Loucy (cell line): ENCODE results near the gene SLC6A19.

ENCODE experiments used
- H2AFZ ChIP-seq: fragments of 200-600 bp; sonication (generic); 2 replicates; pipeline ENCODE4 v1.6.0; 2016; ENCODE audit warnings: antibody characterized with exemption, mild to moderate bottlenecking, low read length, moderate library complexity
- H3F3A ChIP-seq: fragments of 200-600 bp; 2 replicates; pipeline ENCODE4 v1.6.0; 2016; ENCODE audit warnings: antibody characterized with exemption, low read depth, mild to moderate bottlenecking
- H3K27me3 ChIP-seq: fragments of 200-600 bp; sonication (generic); 2 replicates; pipeline ENCODE4 v1.6.1; 2014; ENCODE audit warnings: low read length, mild to moderate bottlenecking; ENCODE audit not compliant: insufficient read depth, poor library complexity, severe bottlenecking
- H3K36me3 ChIP-seq: fragments of 200-600 bp; sonication (generic); 2 replicates; pipeline ENCODE4 v1.6.1; 2016; ENCODE audit warnings: low read length; ENCODE audit not compliant: insufficient read depth
- H3K4me1 ChIP-seq: fragments of 200-600 bp; sonication (generic); 2 replicates; pipeline ENCODE4 v1.5.1; 2014; ENCODE audit warnings: low read length, mild to moderate bottlenecking; ENCODE audit not compliant: insufficient read depth, poor library complexity, severe bottlenecking
- H3K4me2 ChIP-seq: fragments of 200-600 bp; sonication (generic); 2 replicates; pipeline ENCODE4 v1.6.0; 2014; ENCODE audit warnings: antibody characterized with exemption, low read length, low read depth, mild to moderate bottlenecking; ENCODE audit not compliant: poor library complexity, severe bottlenecking
- H3K4me3 ChIP-seq: fragments of 200-600 bp; sonication (generic); 2 replicates; pipeline ENCODE4 v1.5.1; 2014; ENCODE audit warnings: low read length, mild to moderate bottlenecking, mixed read lengths; ENCODE audit not compliant: poor library complexity, severe bottlenecking
- H3K79me2 ChIP-seq: fragments of 200-600 bp; sonication (generic); 2 replicates; pipeline ENCODE4 v1.6.1; 2014; ENCODE audit warnings: low read length; ENCODE audit not compliant: insufficient read depth
- H3K9ac ChIP-seq: fragments of 200-600 bp; sonication (generic); 2 replicates; pipeline ENCODE4 v1.6.0; 2014; ENCODE audit warnings: mild to moderate bottlenecking, low read depth, low read length, moderate library complexity; ENCODE audit not compliant: poor library complexity, severe bottlenecking
- H3K9me2 ChIP-seq: fragments of 200-600 bp; sonication (generic); replicated peaks from 2 replicates; pipeline ENCODE4 v1.6.1; 2016; ENCODE audit warnings: low read depth, low read length, mixed read lengths
- H3K9me3 ChIP-seq: fragments of 200-600 bp; sonication (generic); 2 replicates; pipeline ENCODE4 v1.6.1; 2014; ENCODE audit warnings: mild to moderate bottlenecking, antibody characterized with exemption, low read length, low read depth; ENCODE audit not compliant: insufficient read depth
- H4K20me1 ChIP-seq: fragments of 200-600 bp; sonication (generic); 2 replicates; pipeline ENCODE4 v1.6.0; 2014; ENCODE audit warnings: antibody characterized with exemption, low read length, mild to moderate bottlenecking; ENCODE audit not compliant: insufficient read depth, poor library complexity, severe bottlenecking
- EZH2phosphoT487 ChIP-seq: fragments of 200-600 bp; IDR thresholded peaks from 2 replicates; pipeline ENCODE4 v1.6.1; 2018; ENCODE audit warnings: antibody characterized with exemption, mild to moderate bottlenecking, moderate library complexity, borderline replicate concordance
- TF ChIP-seq, protein P1 (sequence below): fragments of 200-600 bp; sonication (generic); conservative IDR thresholded peaks from 2 replicates; pipeline ENCODE4 v1.5.1; 2014; ENCODE audit warnings: mild to moderate bottlenecking, antibody characterized with exemption, low read length

Gene SLC6A19

DNA sequence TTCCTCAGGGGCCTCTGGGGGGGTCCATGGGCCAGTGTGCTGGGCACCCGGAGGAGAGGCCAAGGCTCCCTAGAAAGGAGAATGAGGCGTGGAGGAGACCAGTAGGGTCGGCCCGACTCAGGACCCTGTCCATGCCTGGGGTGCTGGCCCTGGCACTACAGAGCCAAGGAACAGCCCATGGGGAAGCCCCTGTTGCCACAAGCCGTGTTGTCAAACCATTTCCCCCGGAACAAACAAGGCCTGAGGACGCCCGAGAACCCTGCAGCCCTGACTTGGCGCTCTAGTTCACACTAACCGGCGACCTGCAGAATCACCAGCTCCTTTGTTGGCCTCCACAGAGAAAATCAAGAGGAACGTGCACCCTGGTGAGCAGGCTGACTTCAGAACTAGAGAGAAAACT, 48.0 kb upstream of the SLC6A19 start:
- H3K4me1 ChIP-seq = peaks cover 16% of the 10 kb centered on the region
- H3K9me2 ChIP-seq = no peaks in the 10 kb centered on the region
- no peaks in the 10 kb centered on the region for H4K20me1 ChIP-seq
- TF ChIP-seq, protein P1, sequence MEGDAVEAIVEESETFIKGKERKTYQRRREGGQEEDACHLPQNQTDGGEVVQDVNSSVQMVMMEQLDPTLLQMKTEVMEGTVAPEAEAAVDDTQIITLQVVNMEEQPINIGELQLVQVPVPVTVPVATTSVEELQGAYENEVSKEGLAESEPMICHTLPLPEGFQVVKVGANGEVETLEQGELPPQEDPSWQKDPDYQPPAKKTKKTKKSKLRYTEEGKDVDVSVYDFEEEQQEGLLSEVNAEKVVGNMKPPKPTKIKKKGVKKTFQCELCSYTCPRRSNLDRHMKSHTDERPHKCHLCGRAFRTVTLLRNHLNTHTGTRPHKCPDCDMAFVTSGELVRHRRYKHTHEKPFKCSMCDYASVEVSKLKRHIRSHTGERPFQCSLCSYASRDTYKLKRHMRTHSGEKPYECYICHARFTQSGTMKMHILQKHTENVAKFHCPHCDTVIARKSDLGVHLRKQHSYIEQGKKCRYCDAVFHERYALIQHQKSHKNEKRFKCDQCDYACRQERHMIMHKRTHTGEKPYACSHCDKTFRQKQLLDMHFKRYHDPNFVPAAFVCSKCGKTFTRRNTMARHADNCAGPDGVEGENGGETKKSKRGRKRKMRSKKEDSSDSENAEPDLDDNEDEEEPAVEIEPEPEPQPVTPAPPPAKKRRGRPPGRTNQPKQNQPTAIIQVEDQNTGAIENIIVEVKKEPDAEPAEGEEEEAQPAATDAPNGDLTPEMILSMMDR = no peak
- no peak for TF ChIP-seq EZH2phosphoT487
- no peak overlapping the region for H3K9ac ChIP-seq
- no peak overlapping the region for H2AFZ ChIP-seq
- H3K9me3 ChIP-seq = no peaks in the 10 kb centered on the region
- H3F3A ChIP-seq = 0 out of 2 replicates have a peak, but pooled peaks cover 2% of the 10 kb centered on the region
- H3K4me2 ChIP-seq = no peak overlapping the region
- no peaks in the 10 kb centered on the region for H3K36me3 ChIP-seq
- H3K27me3 ChIP-seq = no peaks in the 10 kb centered on the region
- no peaks in the 10 kb centered on the region for H3K79me2 ChIP-seq
- H3K4me3 ChIP-seq = no peak overlapping the region

DNA sequence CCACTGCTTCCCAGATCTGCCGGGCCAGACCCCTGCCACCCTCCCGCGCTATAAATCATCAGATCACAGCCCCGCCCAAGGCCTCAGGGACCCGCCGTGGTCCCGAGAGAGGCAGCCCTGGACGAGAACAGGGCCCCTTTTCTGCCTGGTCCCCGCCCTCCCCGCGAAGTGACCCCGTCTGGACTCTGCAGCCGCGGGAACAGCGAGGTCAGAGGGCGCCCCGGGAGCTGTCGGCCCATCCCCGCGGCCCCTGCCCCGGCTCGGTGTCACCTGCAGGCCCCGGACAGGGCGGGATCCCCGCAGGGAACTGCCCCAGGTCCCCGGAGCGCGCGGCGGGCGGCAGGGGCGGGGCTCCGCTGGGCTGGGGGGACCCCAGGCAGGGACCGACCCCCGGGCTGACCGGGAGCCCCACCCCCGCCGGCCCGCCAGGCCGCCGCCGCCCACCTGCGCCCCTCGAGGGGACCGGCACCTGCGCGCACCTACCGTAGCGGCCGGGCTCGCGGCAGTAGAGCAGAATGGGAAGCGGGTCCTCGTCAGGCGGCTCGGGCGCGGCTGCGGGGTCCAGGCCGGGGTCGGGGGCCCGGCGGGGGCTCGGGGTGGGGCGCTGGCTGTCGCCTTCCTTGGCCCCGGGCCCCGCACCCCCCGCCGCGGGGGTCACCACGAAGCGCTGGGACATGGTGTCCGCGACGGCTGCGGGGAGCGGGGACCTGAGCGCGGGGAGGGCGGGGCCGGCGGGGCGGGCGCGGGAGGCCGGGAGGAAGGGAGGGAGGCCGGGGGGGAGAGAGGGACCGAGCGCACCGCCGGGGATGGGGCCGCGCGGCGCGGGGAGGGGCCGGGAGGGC, 46.0 kb upstream of the SLC6A19 start:
- no peak for TF ChIP-seq EZH2phosphoT487
- TF ChIP-seq, protein P1 = no peak
- H3K4me3 ChIP-seq = no peak overlapping the region
- no peak overlapping the region for H2AFZ ChIP-seq
- H3K4me2 ChIP-seq = no peak overlapping the region
- H3F3A ChIP-seq = 0 out of 2 replicates have a peak, but pooled peaks cover 2% of the 10 kb centered on the region
- no peaks in the 10 kb centered on the region for H3K9me3 ChIP-seq
- no peaks in the 10 kb centered on the region for H3K27me3 ChIP-seq
- no peaks in the 10 kb centered on the region for H3K36me3 ChIP-seq
- H3K9ac ChIP-seq = no peak overlapping the region
- peaks cover 12% of the 10 kb centered on the region for H3K4me1 ChIP-seq
- no peaks in the 10 kb centered on the region for H4K20me1 ChIP-seq
- no peaks in the 10 kb centered on the region for H3K9me2 ChIP-seq
- H3K79me2 ChIP-seq = no peaks in the 10 kb centered on the region

DNA sequence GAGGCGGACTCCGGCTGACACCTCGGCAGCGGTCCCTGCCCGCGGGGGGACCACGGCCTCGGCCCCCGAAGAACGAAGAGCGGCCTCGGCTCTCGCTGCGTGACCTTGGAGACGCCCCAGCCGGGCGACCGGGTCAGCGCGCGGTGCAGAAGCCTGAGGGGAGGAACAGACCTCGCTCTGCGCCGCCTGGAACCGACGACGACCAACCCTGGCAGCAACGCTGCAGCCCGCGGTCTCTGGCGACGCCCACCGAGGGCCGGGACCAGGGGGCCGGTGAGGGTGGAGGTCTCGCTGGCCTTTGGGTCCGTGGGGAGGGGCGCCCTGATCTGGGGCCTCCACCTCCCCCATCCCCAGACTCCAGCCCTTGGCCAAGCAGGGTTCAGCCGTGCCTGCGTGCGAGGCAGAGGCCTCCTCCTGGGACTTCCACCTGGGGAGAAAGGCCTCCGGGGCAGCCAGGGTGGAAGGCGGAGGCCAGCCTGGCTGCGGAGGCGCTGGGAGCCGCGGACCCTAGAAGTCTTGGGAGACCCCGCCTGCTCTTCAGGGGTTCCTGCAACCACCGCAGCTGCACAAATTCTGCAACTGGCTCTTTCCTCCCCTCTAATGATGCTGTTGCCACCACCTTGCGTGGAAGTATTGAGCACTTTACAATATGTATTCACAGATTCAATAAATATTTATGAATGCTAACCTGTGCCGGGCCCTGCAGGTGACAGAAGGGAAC, 45.2 kb upstream of the SLC6A19 start:
- Histone ChIP-seq H3K4me2 (no peak overlapping the region), H3K4me3 (no peak overlapping the region)

More for the DNA sequence above, 45.2 kb upstream of the SLC6A19 start:
- Histone ChIP-seq H4K20me1 (no peaks in the 10 kb centered on the region), H3F3A (0 out of 2 replicates have a peak, but pooled peaks cover 2% of the 10 kb centered on the region), H3K27me3 (no peaks in the 10 kb centered on the region), H3K9ac (no peak overlapping the region), H3K36me3 (no peaks in the 10 kb centered on the region), H2AFZ (no peak overlapping the region), H3K9me2 (no peaks in the 10 kb centered on the region), H3K9me3 (no peaks in the 10 kb centered on the region), H3K79me2 (no peaks in the 10 kb centered on the region), H3K4me1 (peaks cover 12% of the 10 kb centered on the region)
- no peak for TF ChIP-seq EZH2phosphoT487
- TF ChIP-seq, protein P1 = no peak
